Measurements from ENCODE around the gene AQP9. TPM values are rescaled to one million over a fixed set of nuclear protein-coding genes. Genes with fewer than 3 reads are reported as not detected.
A peak's percentile ranks its signal among the peaks of the same experiment; 100 is the strongest.

AQP9 gene
- total and polyA plus RNA-seq, 2 of the 8 experiments (the other 6 are each of a cell fraction or from before 2014, with no cell fraction given) = not detected

DNA sequence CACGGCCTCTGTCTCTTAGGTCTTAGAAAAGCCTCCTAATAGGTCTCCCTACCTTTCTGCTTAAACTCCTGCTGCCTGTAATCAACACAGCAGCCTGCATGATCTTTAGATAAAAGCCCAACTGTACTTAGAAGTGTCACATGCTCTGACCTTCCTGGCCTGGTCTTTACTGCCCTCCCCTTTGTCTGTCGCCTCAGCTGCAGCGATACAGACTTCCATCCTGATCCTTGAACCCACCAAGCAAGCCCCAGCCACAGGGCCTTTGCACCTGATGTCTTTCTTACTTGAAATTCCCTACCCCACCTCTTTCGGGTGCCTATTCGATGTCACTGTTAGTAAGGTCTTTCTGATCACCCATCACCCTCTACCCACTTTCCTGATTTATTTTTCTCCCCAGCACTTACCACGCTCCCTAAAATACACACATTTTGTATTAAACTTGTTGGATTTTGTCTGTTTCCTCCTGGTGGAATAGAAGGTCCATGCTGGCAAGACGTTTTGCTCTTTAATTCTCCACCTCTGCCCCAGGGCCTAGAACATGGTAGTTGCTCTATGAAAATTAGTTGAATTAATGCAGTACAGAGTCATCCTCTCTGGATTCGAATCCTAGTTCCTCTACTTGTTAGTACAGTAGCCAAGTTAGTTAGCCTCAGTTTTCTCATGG, 51.1 kb downstream of the AQP9 start:
- Histone ChIP-seq H3K4me2 (ENCODE audit: insufficient read depth in 1 of 2, low read depth in 2 of 2, low read length in 2 of 2) (no peak overlapping the region), H3K14ac (ENCODE audit: insufficient read length) (no peak overlapping the region)

More for the DNA sequence above, 51.1 kb downstream of the AQP9 start:
- Histone ChIP-seq H3K4me1 (replicated peaks in 1 of 4; ENCODE audit: control insufficient read depth in 3 of 4, insufficient read depth in 4 of 4, low read length in 3 of 4) (no peaks in the 10 kb centered on the region; a peak in 1 of 7 replicates), H2BK120ac (replicated peaks; ENCODE audit: low read depth, low read length) (no peak overlapping the region), H3K27ac (ENCODE audit: low read depth, low read length) (no peak overlapping the region), H3K9ac (replicated peaks in 1 of 4; ENCODE audit: extremely low read depth in 1 of 4, low read depth in 3 of 4, low read length in 3 of 4) (no peak overlapping the region), H3K18ac (ENCODE audit: extremely low read depth, low read length) (no peak overlapping the region), H4K91ac (replicated peaks; ENCODE audit: insufficient read length, low read length) (no peak overlapping the region), H3K9me3 (ENCODE audit: insufficient read depth in 2 of 2, low read depth in 1 of 2, low read length in 1 of 2) (peaks cover 0 to 2% of the 10 kb centered on the region in 2 experiments; a peak in 1 of 4 replicates), H2BK12ac (ENCODE audit: low read depth, low read length) (no peak overlapping the region), H3K4me3 (ENCODE audit: extremely low read depth in 1 of 4, insufficient read depth in 2 of 4, low read depth in 3 of 4, low read length in 4 of 4) (no peak overlapping the region), H2BK5ac (ENCODE audit: low read depth, low read length) (no peak overlapping the region), H4K5ac (ENCODE audit: insufficient read length, low read depth, low read length) (no peak overlapping the region), H2BK15ac (ENCODE audit: low read length) (no peak overlapping the region), H2AK5ac (ENCODE audit: low read depth, low read length) (no peak overlapping the region), H3K23ac (ENCODE audit: insufficient read length) (no peak overlapping the region), H4K8ac (ENCODE audit: extremely low read depth, insufficient read depth, low read length) (no peak overlapping the region), H3K79me1 (ENCODE audit: low read depth, low read length) (no peaks in the 10 kb centered on the region), H2AFZ (ENCODE audit: low read length) (no peak overlapping the region), H3K23me2 (ENCODE audit: low read depth, low read length) (no peaks in the 10 kb centered on the region; the same call in 1 of the 2 replicates), H4K20me1 (replicated peaks in 1 of 2; ENCODE audit: control insufficient read depth in 1 of 2, insufficient read depth in 2 of 2, low read length in 2 of 2) (no peaks in the 10 kb centered on the region), H3K79me2 (ENCODE audit: control insufficient read depth in 1 of 2, insufficient read depth in 2 of 2, low read length in 2 of 2) (no peaks in the 10 kb centered on the region), H2BK20ac (ENCODE audit: low read length) (no peak overlapping the region), H3K27me3 (replicated peaks in 1 of 4; ENCODE audit: control insufficient read depth in 3 of 4, extremely low read depth in 1 of 4, insufficient read depth in 3 of 4, low read length in 3 of 4) (no peaks in the 10 kb centered on the region), H3K36me3 (ENCODE audit: control insufficient read depth in 2 of 4, insufficient read depth in 4 of 4, low read length in 3 of 4) (no peaks in the 10 kb centered on the region), H3K4ac (replicated peaks; ENCODE audit: insufficient read length, low read depth, low read length) (no peak overlapping the region), H3K56ac (replicated peaks; ENCODE audit: insufficient read length, low read depth, low read length) (no peak overlapping the region)
- WGBS, 2 experiments (ENCODE audit: extremely low coverage in 1 of 2, insufficient coverage in 1 of 2, insufficient read length in 1 of 2, insufficient replicate concordance in 2 of 2, low coverage in 1 of 2, low lambda C conversion rate in 2 of 2, missing lambda C conversion rate in 1 of 2) = 89% methylated on average over 8 of the region's 8 CpGs; no CpG with 5 or more reads in 1 of the 2 experiments
- POLR2A ChIA-PET (ENCODE audit: partially characterized antibody) = no interaction called here
- FAIRE-seq = no peak
- no peak for DNase-seq (ENCODE audit: low read depth in 1 of 2, low spot score in 2 of 2)
- peak; percentile 89 for TF ChIP-seq KDM1A (IDR thresholded peaks at IDR 0.05; ENCODE audit: borderline replicate concordance, low read length)
- TF ChIP-seq, protein P1, sequence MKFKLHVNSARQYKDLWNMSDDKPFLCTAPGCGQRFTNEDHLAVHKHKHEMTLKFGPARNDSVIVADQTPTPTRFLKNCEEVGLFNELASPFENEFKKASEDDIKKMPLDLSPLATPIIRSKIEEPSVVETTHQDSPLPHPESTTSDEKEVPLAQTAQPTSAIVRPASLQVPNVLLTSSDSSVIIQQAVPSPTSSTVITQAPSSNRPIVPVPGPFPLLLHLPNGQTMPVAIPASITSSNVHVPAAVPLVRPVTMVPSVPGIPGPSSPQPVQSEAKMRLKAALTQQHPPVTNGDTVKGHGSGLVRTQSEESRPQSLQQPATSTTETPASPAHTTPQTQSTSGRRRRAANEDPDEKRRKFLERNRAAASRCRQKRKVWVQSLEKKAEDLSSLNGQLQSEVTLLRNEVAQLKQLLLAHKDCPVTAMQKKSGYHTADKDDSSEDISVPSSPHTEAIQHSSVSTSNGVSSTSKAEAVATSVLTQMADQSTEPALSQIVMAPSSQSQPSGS (IDR thresholded peaks at IDR 0.05; ENCODE audit: low read length) = no peak
- CTCF ChIA-PET (ENCODE audit: partially characterized antibody) = no interaction called here
